NCI-H510A (cell line): Measurements from ENCODE around the gene GABBR2.

ENCODE experiments used
- DNase-seq: peaks from one replicate; lab custom pipeline; 2025; lab: John Stamatoyannopoulos, UW

The GABBR2 gene

GRCh38 chr9:98442114-98442513, 266.6 kb downstream of the GABBR2 start:
- DNase-seq: no peak

- DNase-seq: no peak
These were observed 270.1 kb downstream of the GABBR2 start for GRCh38 chr9:98438666-98439065.

- DNase-seq: no peak
These were observed 271.2 kb downstream of the GABBR2 start for GRCh38 chr9:98437458-98438034.

GRCh38 chr9:98432960-98433359, 275.8 kb downstream of the GABBR2 start:
- no peak for DNase-seq

GRCh38 chr9:98432134-98432533, 276.6 kb downstream of the GABBR2 start:
- no peak for DNase-seq

GRCh38 chr9:98430535-98431292, 278.0 kb downstream of the GABBR2 start:
- DNase-seq: no peak

GRCh38 chr9:98429613-98430012, 279.1 kb downstream of the GABBR2 start:
- DNase-seq: no peak

- no peak for DNase-seq
These were observed 280.3 kb downstream of the GABBR2 start for GRCh38 chr9:98428454-98428853.

GRCh38 chr9:98427491-98427890, 281.2 kb downstream of the GABBR2 start:
- DNase-seq: no peak

GRCh38 chr9:98425079-98425478, 283.7 kb downstream of the GABBR2 start:
- no peak for DNase-seq

GRCh38 chr9:98419260-98419603, 289.5 kb downstream of the GABBR2 start:
- DNase-seq: no peak

GRCh38 chr9:98418578-98419259, 290.0 kb downstream of the GABBR2 start:
- no peak for DNase-seq

GRCh38 chr9:98416294-98417248, 292.2 kb downstream of the GABBR2 start:
- DNase-seq: no peak

GRCh38 chr9:98415782-98416181, 293.0 kb downstream of the GABBR2 start:
- no peak for DNase-seq

- no peak for DNase-seq
These were observed 295.7 kb downstream of the GABBR2 start for GRCh38 chr9:98413084-98413483.

- DNase-seq: no peak
These were observed 296.5 kb downstream of the GABBR2 start for GRCh38 chr9:98412101-98412842.

GRCh38 chr9:98410185-98410697, 298.5 kb downstream of the GABBR2 start:
- DNase-seq: no peak

- DNase-seq: no peak
These were observed 299.0 kb downstream of the GABBR2 start for GRCh38 chr9:98409719-98410118.

- no peak for DNase-seq
These were observed 302.3 kb downstream of the GABBR2 start for GRCh38 chr9:98406469-98406868.

- DNase-seq: no peak
These were observed 304.5 kb downstream of the GABBR2 start for GRCh38 chr9:98404237-98404636.

GRCh38 chr9:98403715-98404114, 305.0 kb downstream of the GABBR2 start:
- DNase-seq: no peak
